C4-2B (cell line): ENCODE measurements around the gene KCNK3.

ENCODE experiments used
- H3K27ac ChIP-seq: fragments of 450-650 bp; 2 replicates; pipeline ENCODE4 v1.5.1; 2017
- ZFX ChIP-seq: fragments of 450-650 bp; IDR thresholded peaks from 2 replicates; pipeline ENCODE4 v1.6.1; 2017
- TF ChIP-seq, protein P1 (sequence below): fragments of 450-650 bp; conservative IDR thresholded peaks from 2 replicates; pipeline ENCODE4 v1.5.1; 2017; ENCODE audit warnings: mild to moderate bottlenecking

KCNK3 gene

DNA sequence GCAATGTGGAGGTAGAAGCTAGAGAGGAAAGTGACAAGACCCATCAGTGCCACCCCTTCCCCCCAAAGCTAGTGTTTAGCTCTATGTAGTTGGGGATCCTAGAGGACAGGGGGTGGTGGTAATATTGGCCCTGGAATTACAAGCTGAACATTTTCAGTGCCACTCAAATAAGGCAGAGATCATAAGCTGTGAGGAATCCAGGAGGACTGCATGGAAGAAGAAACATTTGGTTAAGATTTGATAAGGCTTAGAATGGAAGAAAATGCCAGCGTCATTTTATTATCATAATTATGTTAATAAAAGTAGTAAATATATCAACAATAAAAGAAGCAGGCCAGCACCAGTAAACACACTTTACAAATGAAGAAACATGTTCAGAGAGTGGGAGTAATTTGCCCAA, 33.7 kb downstream of the KCNK3 start:
- TF ChIP-seq, protein P1, sequence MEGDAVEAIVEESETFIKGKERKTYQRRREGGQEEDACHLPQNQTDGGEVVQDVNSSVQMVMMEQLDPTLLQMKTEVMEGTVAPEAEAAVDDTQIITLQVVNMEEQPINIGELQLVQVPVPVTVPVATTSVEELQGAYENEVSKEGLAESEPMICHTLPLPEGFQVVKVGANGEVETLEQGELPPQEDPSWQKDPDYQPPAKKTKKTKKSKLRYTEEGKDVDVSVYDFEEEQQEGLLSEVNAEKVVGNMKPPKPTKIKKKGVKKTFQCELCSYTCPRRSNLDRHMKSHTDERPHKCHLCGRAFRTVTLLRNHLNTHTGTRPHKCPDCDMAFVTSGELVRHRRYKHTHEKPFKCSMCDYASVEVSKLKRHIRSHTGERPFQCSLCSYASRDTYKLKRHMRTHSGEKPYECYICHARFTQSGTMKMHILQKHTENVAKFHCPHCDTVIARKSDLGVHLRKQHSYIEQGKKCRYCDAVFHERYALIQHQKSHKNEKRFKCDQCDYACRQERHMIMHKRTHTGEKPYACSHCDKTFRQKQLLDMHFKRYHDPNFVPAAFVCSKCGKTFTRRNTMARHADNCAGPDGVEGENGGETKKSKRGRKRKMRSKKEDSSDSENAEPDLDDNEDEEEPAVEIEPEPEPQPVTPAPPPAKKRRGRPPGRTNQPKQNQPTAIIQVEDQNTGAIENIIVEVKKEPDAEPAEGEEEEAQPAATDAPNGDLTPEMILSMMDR, result no peak
- TF ChIP-seq ZFX, result no peak
- H3K27ac ChIP-seq, result no peak overlapping the region

DNA sequence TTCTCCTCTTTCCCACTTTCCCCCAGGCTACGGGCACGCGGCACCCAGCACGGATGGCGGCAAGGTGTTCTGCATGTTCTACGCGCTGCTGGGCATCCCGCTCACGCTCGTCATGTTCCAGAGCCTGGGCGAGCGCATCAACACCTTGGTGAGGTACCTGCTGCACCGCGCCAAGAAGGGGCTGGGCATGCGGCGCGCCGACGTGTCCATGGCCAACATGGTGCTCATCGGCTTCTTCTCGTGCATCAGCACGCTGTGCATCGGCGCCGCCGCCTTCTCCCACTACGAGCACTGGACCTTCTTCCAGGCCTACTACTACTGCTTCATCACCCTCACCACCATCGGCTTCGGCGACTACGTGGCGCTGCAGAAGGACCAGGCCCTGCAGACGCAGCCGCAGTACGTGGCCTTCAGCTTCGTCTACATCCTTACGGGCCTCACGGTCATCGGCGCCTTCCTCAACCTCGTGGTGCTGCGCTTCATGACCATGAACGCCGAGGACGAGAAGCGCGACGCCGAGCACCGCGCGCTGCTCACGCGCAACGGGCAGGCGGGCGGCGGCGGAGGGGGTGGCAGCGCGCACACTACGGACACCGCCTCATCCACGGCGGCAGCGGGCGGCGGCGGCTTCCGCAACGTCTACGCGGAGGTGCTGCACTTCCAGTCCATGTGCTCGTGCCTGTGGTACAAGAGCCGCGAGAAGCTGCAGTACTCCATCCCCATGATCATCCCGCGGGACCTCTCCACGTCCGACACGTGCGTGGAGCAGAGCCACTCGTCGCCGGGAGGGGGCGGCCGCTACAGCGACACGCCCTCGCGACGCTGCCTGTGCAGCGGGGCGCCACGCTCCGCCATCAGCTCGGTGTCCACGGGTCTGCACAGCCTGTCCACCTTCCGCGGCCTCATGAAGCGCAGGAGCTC, 35.4 kb downstream of the KCNK3 start:
- TF ChIP-seq, protein P1, result no peak
- TF ChIP-seq ZFX, result no peak
- H3K27ac ChIP-seq, result no peak overlapping the region

DNA sequence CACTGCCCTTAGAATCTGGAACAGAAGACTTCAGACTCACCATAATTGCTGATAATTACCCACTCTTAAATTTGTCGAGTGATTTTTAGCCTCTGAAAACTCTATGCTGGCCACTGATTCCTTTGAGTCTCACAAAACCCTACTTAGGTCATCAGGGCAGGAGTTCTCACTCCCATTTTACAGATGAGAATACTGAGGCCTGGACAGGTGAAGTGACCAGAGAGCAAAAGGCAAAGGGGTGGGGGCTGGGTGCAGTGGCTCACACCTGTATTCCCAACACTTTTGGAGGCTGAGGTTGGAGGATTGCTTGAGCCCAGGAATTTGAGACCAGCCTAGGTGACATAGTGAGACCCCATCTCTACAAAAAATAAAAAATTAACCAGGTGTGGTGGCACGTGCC, 36.8 kb downstream of the KCNK3 start:
- H3K27ac ChIP-seq, result no peak overlapping the region

DNA sequence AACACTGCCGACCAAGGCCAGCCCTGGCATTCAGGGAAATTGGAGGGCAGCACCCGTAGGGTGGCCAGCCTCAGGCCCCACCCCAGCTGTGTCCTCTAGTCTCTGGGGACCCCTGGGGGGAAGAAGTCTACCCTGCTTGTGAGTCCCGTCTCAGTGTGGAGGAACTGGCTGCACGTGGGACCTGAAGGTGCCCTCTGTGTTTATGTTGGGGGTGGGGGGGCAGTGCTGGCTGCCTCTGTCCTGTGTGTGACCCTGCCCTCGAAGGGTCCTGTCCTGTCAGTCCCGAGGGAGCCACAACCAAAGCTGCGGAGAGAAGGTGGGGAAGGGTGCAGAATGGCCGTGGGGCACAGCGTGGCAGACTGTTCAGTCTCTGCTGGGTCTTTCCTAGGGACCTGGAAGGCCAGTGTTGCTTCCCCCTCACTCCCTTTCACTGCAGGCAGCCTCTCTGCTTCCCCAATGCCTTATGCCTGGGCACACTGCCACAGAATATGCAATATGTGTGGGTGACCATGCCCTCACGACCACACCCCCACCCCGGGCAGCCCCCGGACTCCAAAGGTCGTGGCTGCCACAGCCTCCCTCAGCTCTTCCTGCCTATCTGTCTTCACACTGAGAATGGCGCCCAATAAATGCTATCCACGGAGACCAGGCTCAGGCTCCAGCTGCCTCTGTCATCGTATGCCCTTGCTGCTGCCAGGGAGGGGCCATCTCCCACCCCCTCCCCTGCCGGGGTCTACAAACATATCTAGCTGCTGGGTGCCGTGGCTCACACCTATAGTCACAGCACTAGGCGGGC, 38.2 kb downstream of the KCNK3 start:
- TF ChIP-seq, protein P1, result no peak
- TF ChIP-seq ZFX, result no peak
- no peak overlapping the region for H3K27ac ChIP-seq

More for the DNA sequence above, 36.8 kb downstream of the KCNK3 start:
- no peak for TF ChIP-seq ZFX
- TF ChIP-seq, protein P1, result no peak

DNA sequence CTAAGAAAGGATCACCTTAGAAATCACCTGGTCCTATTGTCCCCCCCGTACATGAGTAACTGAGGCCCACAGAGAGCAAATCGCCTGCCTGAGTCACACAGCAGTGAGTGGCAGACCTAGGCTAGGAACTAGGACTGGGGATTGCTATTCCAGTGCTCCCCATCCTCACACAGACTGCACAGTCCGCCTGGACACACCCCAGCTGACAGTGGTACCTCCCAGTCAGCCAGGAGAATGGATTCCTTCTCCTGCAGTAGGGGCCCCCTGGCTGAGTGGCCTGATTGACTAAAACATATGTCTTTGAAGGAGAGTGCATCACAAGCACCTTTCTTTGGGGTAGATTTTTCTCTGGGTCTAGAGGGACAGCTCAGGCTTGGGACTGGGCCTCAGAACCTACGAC, 39.2 kb downstream of the KCNK3 start:
- H3K27ac ChIP-seq, result no peak overlapping the region
- no peak for TF ChIP-seq ZFX
- TF ChIP-seq, protein P1, result no peak

DNA sequence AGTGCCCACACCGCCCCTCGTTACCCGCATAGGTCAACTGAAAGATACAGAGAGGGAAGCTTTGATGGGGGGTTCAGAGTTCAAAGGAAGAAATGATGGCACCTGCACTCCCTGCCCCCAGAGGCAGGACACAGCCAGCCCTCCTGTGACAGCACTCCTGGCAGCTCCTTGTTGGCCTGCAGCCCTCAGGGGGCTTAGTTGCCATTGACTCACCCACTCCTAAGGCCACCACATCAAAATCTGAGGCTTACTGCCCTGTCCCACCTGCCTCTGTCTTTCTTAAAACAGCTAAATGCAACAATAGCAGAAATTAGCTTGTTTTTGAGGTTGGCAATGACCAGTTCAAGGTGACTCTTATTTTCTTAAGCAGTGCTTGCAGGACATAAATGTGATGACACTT, 39.9 kb downstream of the KCNK3 start:
- H3K27ac ChIP-seq, result no peak overlapping the region
- no peak for TF ChIP-seq ZFX
- TF ChIP-seq, protein P1, result no peak

DNA sequence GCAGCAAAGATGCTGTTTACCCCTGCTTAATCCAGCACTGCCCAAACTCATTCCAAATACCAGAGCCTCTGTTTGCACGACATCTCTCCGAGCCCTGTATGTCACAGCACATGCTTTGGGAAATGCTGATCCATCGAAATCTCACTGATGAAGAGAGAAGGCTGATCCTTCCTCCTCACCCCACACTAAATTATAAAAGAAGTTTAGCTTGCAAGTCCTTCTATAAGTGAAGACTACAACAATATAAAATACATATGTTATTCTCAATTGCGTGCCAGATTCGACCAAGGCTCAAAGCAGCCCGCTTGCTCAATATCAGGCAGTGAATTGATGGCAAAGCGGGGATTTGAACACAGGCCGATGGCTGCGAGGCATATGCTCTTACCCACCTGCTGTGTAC, 40.9 kb downstream of the KCNK3 start:
- no peak for TF ChIP-seq ZFX
- TF ChIP-seq, protein P1, result no peak
- no peak overlapping the region for H3K27ac ChIP-seq
